Measurements from ENCODE around the gene XRN2. TPM values are rescaled to one million over a fixed set of nuclear protein-coding genes. Genes with fewer than 3 reads are reported as not detected.

XRN2 gene
- total RNA-seq (2016; rRNA removed; fragmentation: Illumina TruSeq; extraction: Trizol) (171 and 256 TPM in 2 replicates), polyA plus RNA-seq (2011; rRNA removed) (72.1 and 90.3 TPM in 2 replicates), polyA minus RNA-seq (2011; rRNA and poly(A)+ RNA removed; ENCODE audit: low replicate concordance) (14.6 and 43.6 TPM in 2 replicates), Bru-seq, nascent RNA (percentile 98 among the genes with signal in this experiment), BruChase-seq, experiment 1, labeled RNA remaining after a 6-hour chase (percentile 97 among the genes with signal in this experiment), BruChase-seq, experiment 2, labeled RNA remaining after a 2-hour chase (percentile 98 among the genes with signal in this experiment)
- total RNA-seq (2016; cell fraction: cytosol; rRNA removed; fragmentation: Illumina TruSeq; extraction: Trizol; ENCODE audit: low read depth), result 45.6 and 51.1 TPM in 2 replicates
- 169 and 245 TPM in 2 replicates for total RNA-seq (2016; cell fraction: insoluble cytoplasmic fraction; rRNA removed; fragmentation: Illumina TruSeq; extraction: Trizol)
- total RNA-seq (2016; cell fraction: membrane; rRNA removed; fragmentation: Illumina TruSeq; extraction: Trizol), result 82.9 and 105 TPM in 2 replicates
- 118 and 127 TPM in 2 replicates for total RNA-seq (2016; cell fraction: nucleus; rRNA removed; fragmentation: Illumina TruSeq; extraction: Trizol)
- 47.0 and 59.7 TPM in 2 replicates for polyA plus RNA-seq (2011; cell fraction: cytosol; rRNA removed)
- 59.5 and 68.9 TPM in 2 replicates for polyA plus RNA-seq (2011; cell fraction: nucleus; rRNA removed)
- polyA plus RNA-seq (2012), result 84.6 and 86.2 TPM in 2 replicates
- polyA plus RNA-seq (2016; cell fraction: cytosol; fragmentation: Illumina TruSeq; extraction: Trizol; ENCODE audit: low read depth), result 10.5 and 11.9 TPM in 2 replicates
- 147 and 153 TPM in 2 replicates for polyA plus RNA-seq (2016; cell fraction: insoluble cytoplasmic fraction; fragmentation: Illumina TruSeq; extraction: Trizol; ENCODE audit: low read depth)
- polyA plus RNA-seq (2016; cell fraction: membrane; fragmentation: Illumina TruSeq; extraction: Trizol; ENCODE audit: low read depth), result 23.2 and 29.4 TPM in 2 replicates
- 96.3 and 98.6 TPM in 2 replicates for polyA plus RNA-seq (2016; cell fraction: nucleus; fragmentation: Illumina TruSeq; extraction: Trizol; ENCODE audit: insufficient read depth, low read depth)
- 68.8 and 71.0 TPM in 2 replicates for polyA minus RNA-seq (2011; cell fraction: cytosol; rRNA and poly(A)+ RNA removed)
- 98.6 and 107 TPM in 2 replicates for polyA minus RNA-seq (2011; cell fraction: nucleus; rRNA and poly(A)+ RNA removed)
- long read RNA-seq, experiment 1, transcript XRN2-201 (30 exons, 3,437 nt), result major isoform, 60 of 232 reads
- long read RNA-seq, experiment 1, partial matches to known transcripts, result 153 of 232 reads
- long read RNA-seq, experiment 1, other reads (novel, unspliced or antisense), result 19 of 232 reads
- long read RNA-seq, experiment 2, transcript XRN2-201 (30 exons, 3,437 nt), result major isoform, 71 of 186 reads
- long read RNA-seq, experiment 2, partial matches to known transcripts, result 84 of 186 reads
- long read RNA-seq, experiment 2, other reads (novel, unspliced or antisense), result 31 of 186 reads

GRCh38 chr20:21303061-21303871 is at the start of gene XRN2:
TSS of gene XRN2 (plus strand) at chr20:21303331. CDS start at chr20:21303399, 68 bp downstream.
- Histone ChIP-seq H3K4me2 (ENCODE audit: low read depth, low read length) (peak within 1 kb of the TSS; percentile 96), H3K36me3 (replicated peaks in 1 of 2; ENCODE audit: control insufficient read depth in 1 of 2, insufficient read depth in 2 of 2, low read length in 2 of 2) (peaks cover under 1 to 3% of the 10 kb centered on the region in 2 experiments; a peak in 2 of 5 replicates), H3K4me3 (replicated peaks in 1 of 3; ENCODE audit: insufficient read depth in 1 of 3, low read depth in 2 of 3, low read length in 3 of 3) (peak within 1 kb of the TSS; percentile 79 to 88 (median 81)), H3K79me2 (ENCODE audit: insufficient read depth, low read length) (peaks cover 43% of the 10 kb centered on the region), H2AFZ (ENCODE audit: low read length) (peak within 1 kb of the TSS; percentile 55), H3K9ac (ENCODE audit: insufficient read depth, low read depth, low read length) (peak within 1 kb of the TSS; percentile 92), H3K27ac (ENCODE audit: extremely low read length, insufficient read depth, low read length) (peak within 1 kb of the TSS; percentile 88), H3K9me3 (ENCODE audit: low read length) (no peaks in the 10 kb centered on the region), H4K20me1 (ENCODE audit: insufficient read depth, low read length) (peaks cover 17% of the 10 kb centered on the region), H3K27me3 (ENCODE audit: control insufficient read depth in 1 of 2, insufficient read depth in 2 of 2, low read length in 2 of 2) (no peaks in the 10 kb centered on the region; a peak in 1 of 5 replicates), H3K4me1 (ENCODE audit: insufficient read depth, low read length) (peaks cover 38% of the 10 kb centered on the region)
- FAIRE-seq (peak; percentile 83), ATAC-seq (peak; percentile 93), DNase-seq (ENCODE audit: low spot score) (peak; percentile 98)
- intact Hi-C loops (cut with micrococcal nuclease; ENCODE audit: unreplicated experiment), result loop anchor here (2.0 to 5.0 kb wide), 4 partner anchors 36 to 591 kb away; partner anchors contain the start of gene RALGAPA2
- WGBS (ENCODE audit: low lambda C conversion rate), result 1% methylated on average over 70 of the region's 87 CpGs
- CTCF ChIA-PET (ENCODE audit: low intra/inter-chr PET ratio, low total read pairs), result no interaction called here
- in situ Hi-C loops (cut with HindIII; ENCODE audit: extremely low pct_ligation_motif_present, low pct_unique_long_range_greater_than_20kb), result no loop called here
- POLR2A ChIA-PET, result interaction anchor here (0.5 to 2.3 kb wide), 27 partner anchors 9 to 591 kb away, joined by 3 to 18 read pairs (median 4); partner anchors contain the start of genes KIZ and RALGAPA2
- BruUV-seq (replicated peaks), result no TSS peak
- 0 out of 2 replicates have a peak, but pooled peaks have one; percentile 30 for TF ChIP-seq HMG20B (CRISPR knock-in tag; conservative IDR thresholded peaks at IDR 0.05)
- TF ChIP-seq, protein P1, sequence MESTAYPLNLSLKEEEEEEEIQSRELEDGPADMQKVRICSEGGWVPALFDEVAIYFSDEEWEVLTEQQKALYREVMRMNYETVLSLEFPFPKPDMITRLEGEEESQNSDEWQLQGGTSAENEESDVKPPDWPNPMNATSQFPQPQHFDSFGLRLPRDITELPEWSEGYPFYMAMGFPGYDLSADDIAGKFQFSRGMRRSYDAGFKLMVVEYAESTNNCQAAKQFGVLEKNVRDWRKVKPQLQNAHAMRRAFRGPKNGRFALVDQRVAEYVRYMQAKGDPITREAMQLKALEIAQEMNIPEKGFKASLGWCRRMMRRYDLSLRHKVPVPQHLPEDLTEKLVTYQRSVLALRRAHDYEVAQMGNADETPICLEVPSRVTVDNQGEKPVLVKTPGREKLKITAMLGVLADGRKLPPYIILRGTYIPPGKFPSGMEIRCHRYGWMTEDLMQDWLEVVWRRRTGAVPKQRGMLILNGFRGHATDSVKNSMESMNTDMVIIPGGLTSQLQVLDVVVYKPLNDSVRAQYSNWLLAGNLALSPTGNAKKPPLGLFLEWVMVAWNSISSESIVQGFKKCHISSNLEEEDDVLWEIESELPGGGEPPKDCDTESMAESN (CRISPR knock-in tag; conservative IDR thresholded peaks at IDR 0.05), result peak; percentile 96
- TF ChIP-seq ZNF264 (CRISPR knock-in tag; IDR thresholded peaks at IDR 0.05), result peak; percentile 74
- TF ChIP-seq ZBTB1 (CRISPR knock-in tag; IDR thresholded peaks at IDR 0.05; ENCODE audit: borderline replicate concordance), result no peak
- peak; percentile 78; the same call in 1 of the 2 replicates for TF ChIP-seq ZHX1 (CRISPR knock-in tag; IDR thresholded peaks at IDR 0.05; ENCODE audit: low read depth)
- TF ChIP-seq KDM5B (CRISPR knock-in tag; IDR thresholded peaks at IDR 0.05; ENCODE audit: borderline replicate concordance), result peak; percentile 99; the same call in 1 of the 2 replicates
- peak; percentile 90 for TF ChIP-seq GFI1 (CRISPR knock-in tag; IDR thresholded peaks at IDR 0.05; ENCODE audit: borderline replicate concordance)
- TF ChIP-seq RAD51 (IDR thresholded peaks at IDR 0.05; ENCODE audit: borderline replicate concordance), result no peak; the same call in 1 of the 2 replicates
- TF ChIP-seq ZFAT (CRISPR knock-in tag; conservative IDR thresholded peaks at IDR 0.05), result peak; percentile 94
- no peak for TF ChIP-seq HMGA1 (CRISPR knock-in tag; conservative IDR thresholded peaks at IDR 0.05)

Data from HepG2 (cell line).